H1 (cell line): Measurements from ENCODE around the gene EXD3. TPM values are rescaled to one million over a fixed set of nuclear protein-coding genes. Genes with fewer than 3 reads are reported as not detected.
A peak's percentile ranks its signal among the peaks of the same experiment; 100 is the strongest.

Source experiments
- CTCF ChIA-PET: fragments of 300-600 bp; sonication (Branson Sonifier 250); formaldehyde crosslinking; loops from one replicate; lab custom pipeline; 2021; ENCODE audit not compliant: partially characterized antibody; lab: Charles Lee
- POLR2A ChIA-PET: fragments of 300-600 bp; sonication (Branson Sonifier 250); formaldehyde crosslinking; loops from one replicate; lab custom pipeline; 2021; ENCODE audit warnings: inconsistent platforms; ENCODE audit not compliant: partially characterized antibody; lab: Charles Lee
- DNase-seq, 2 experiments: peaks; one replicate each; pipeline versions ENCODE4 v3.0.0 to v3.0.0-alpha.2; 2010 to 2022; ENCODE audit warnings: low spot score in 2 of 2, low read depth in 1 of 2, mixed read lengths in 1 of 2
- FAIRE-seq: peaks from 2 replicates; lab custom pipeline; 2011; peaks lifted over from hg19 to GRCh38; lab: Jason Lieb, UNC
- H2AFZ ChIP-seq: 2 replicates; pipeline ENCODE4 v1.8.1; 2012; ENCODE audit warnings: low read length, inconsistent platforms
- H2AK5ac ChIP-seq: 2 replicates; pipeline ENCODE4 v1.6.1; 2013; ENCODE audit warnings: low read depth, low read length
- H2BK120ac ChIP-seq: replicated peaks from 2 replicates; pipeline ENCODE3; 2013; ENCODE audit warnings: low read depth, low read length, inconsistent platforms
- H2BK12ac ChIP-seq: 2 replicates; pipeline ENCODE4 v1.6.1; 2013; ENCODE audit warnings: low read depth, low read length
- H2BK15ac ChIP-seq: 2 replicates; pipeline ENCODE4 v1.6.1; 2013; ENCODE audit warnings: low read length
- H2BK20ac ChIP-seq: 2 replicates; pipeline ENCODE4 v1.6.1; 2013; ENCODE audit warnings: low read length
- H2BK5ac ChIP-seq: 2 replicates; pipeline ENCODE4 v1.6.1; 2013; ENCODE audit warnings: low read depth, low read length
- H3K14ac ChIP-seq: 2 replicates; pipeline ENCODE4 v1.6.1; 2013; ENCODE audit warnings: inconsistent platforms; ENCODE audit not compliant: insufficient read length
- H3K18ac ChIP-seq: 2 replicates; pipeline ENCODE4 v1.6.1; 2013; ENCODE audit warnings: low read length; ENCODE audit errors: extremely low read depth
- H3K23ac ChIP-seq: 2 replicates; pipeline ENCODE4 v1.6.1; 2013; ENCODE audit warnings: inconsistent platforms; ENCODE audit not compliant: insufficient read length
- H3K23me2 ChIP-seq: 2 replicates; pipeline ENCODE4 v1.6.1; 2013; ENCODE audit warnings: low read depth, low read length
- H3K27ac ChIP-seq: 2 replicates; pipeline ENCODE4 v1.6.1; 2011; ENCODE audit warnings: low read depth, low read length, inconsistent platforms
- H3K27me3 ChIP-seq, 4 experiments: replicated peaks in 1 of 4; 1 replicate in 1 of 4; 2 replicates in 3 of 4; pipeline versions ENCODE4 v1.6.1 to v1.8.1; 2011 to 2013; ENCODE audit warnings: low read length in 3 of 4, mild to moderate bottlenecking in 3 of 4, inconsistent platforms in 2 of 4, mixed read lengths in 2 of 4, moderate library complexity in 1 of 4; ENCODE audit not compliant: control insufficient read depth in 3 of 4, insufficient read depth in 3 of 4; ENCODE audit errors: extremely low read depth in 1 of 4
- H3K36me3 ChIP-seq, 4 experiments: 2 replicates each; pipeline versions ENCODE4 v1.6.1 to v1.8.1; 2011 to 2013; ENCODE audit warnings: mild to moderate bottlenecking in 4 of 4, low read length in 3 of 4, moderate library complexity in 2 of 4, control low read depth in 1 of 4, inconsistent platforms in 1 of 4; ENCODE audit not compliant: insufficient read depth in 4 of 4, control insufficient read depth in 2 of 4
- H3K4ac ChIP-seq: replicated peaks from 2 replicates; pipeline ENCODE3; 2013; ENCODE audit warnings: low read length, low read depth, mixed read lengths, inconsistent platforms; ENCODE audit not compliant: insufficient read length
- H3K4me1 ChIP-seq, 4 experiments: replicated peaks in 1 of 4; 1 replicate in 1 of 4; 2 replicates in 3 of 4; pipeline versions ENCODE4 v1.6.1 to v1.8.1; 2011 to 2013; ENCODE audit warnings: low read length in 3 of 4, inconsistent platforms in 2 of 4, mixed read lengths in 1 of 4; ENCODE audit not compliant: insufficient read depth in 4 of 4, control insufficient read depth in 3 of 4
- H3K4me2 ChIP-seq, 2 experiments: 2 replicates each; pipeline versions ENCODE4 v1.6.1 to v1.8.1; 2011 to 2013; ENCODE audit warnings: low read depth in 2 of 2, low read length in 2 of 2, control low read depth in 1 of 2, inconsistent platforms in 1 of 2, mild to moderate bottlenecking in 1 of 2; ENCODE audit not compliant: insufficient read depth in 1 of 2
- H3K4me3 ChIP-seq, 4 experiments: fragments of 200-600, 300-600 bp in 1 of 4; sonication (generic), shearing (Covaris generic), sonication (Bioruptor Twin) in 1 of 4; 2 replicates each; pipeline versions ENCODE4 v1.5.1 to v1.8.1; 2011 to 2016; ENCODE audit warnings: low read length in 4 of 4, low read depth in 3 of 4, control low read depth in 2 of 4, inconsistent platforms in 2 of 4, mild to moderate bottlenecking in 2 of 4, mixed read lengths in 1 of 4, moderate library complexity in 1 of 4; ENCODE audit not compliant: insufficient read depth in 2 of 4; ENCODE audit errors: extremely low read depth in 1 of 4
- H3K56ac ChIP-seq: replicated peaks from 2 replicates; pipeline ENCODE3; 2013; ENCODE audit warnings: low read depth, mild to moderate bottlenecking, mixed read lengths, low read length, inconsistent platforms; ENCODE audit not compliant: insufficient read length
- H3K79me1 ChIP-seq: 2 replicates; pipeline ENCODE4 v1.6.1; 2013; ENCODE audit warnings: low read depth, low read length, control low read depth
- H3K79me2 ChIP-seq, 2 experiments: 2 replicates each; pipeline versions ENCODE4 v1.6.1 to v1.8.1; 2012 to 2013; ENCODE audit warnings: low read length in 2 of 2, mild to moderate bottlenecking in 2 of 2, inconsistent platforms in 1 of 2; ENCODE audit not compliant: insufficient read depth in 2 of 2, control insufficient read depth in 1 of 2
- H3K9ac ChIP-seq, 4 experiments: replicated peaks in 1 of 4; 1 replicate in 1 of 4; 2 replicates in 3 of 4; pipeline versions ENCODE4 v1.6.1 to v1.8.1; 2011 to 2013; ENCODE audit warnings: low read depth in 3 of 4, low read length in 3 of 4, control low read depth in 2 of 4, mild to moderate bottlenecking in 2 of 4, moderate library complexity in 2 of 4, inconsistent platforms in 1 of 4; ENCODE audit errors: extremely low read depth in 1 of 4
- H3K9me3 ChIP-seq, 2 experiments: 2 replicates each; pipeline versions ENCODE4 v1.6.1 to v1.8.1; 2012 to 2013; ENCODE audit warnings: mild to moderate bottlenecking in 2 of 2, moderate library complexity in 2 of 2, control low read depth in 1 of 2, inconsistent platforms in 1 of 2, low read depth in 1 of 2, low read length in 1 of 2, mixed read lengths in 1 of 2; ENCODE audit not compliant: insufficient read depth in 2 of 2
- H4K20me1 ChIP-seq, 2 experiments: replicated peaks in 1 of 2; 2 replicates each; pipeline versions ENCODE3 to v1.8.1; 2011 to 2013; ENCODE audit warnings: inconsistent platforms in 2 of 2, low read length in 2 of 2, mild to moderate bottlenecking in 1 of 2; ENCODE audit not compliant: insufficient read depth in 2 of 2, control insufficient read depth in 1 of 2
- H4K5ac ChIP-seq: 2 replicates; pipeline ENCODE4 v1.6.1; 2013; ENCODE audit warnings: low read length, low read depth, mixed read lengths, inconsistent platforms; ENCODE audit not compliant: insufficient read length
- H4K8ac ChIP-seq: 2 replicates; pipeline ENCODE4 v1.8.0; 2013; ENCODE audit warnings: mild to moderate bottlenecking, moderate library complexity, low read length, inconsistent platforms; ENCODE audit not compliant: insufficient read depth; ENCODE audit errors: extremely low read depth
- H4K91ac ChIP-seq: replicated peaks from 2 replicates; pipeline ENCODE3; 2013; ENCODE audit warnings: low read length, mixed read lengths, inconsistent platforms; ENCODE audit not compliant: insufficient read length
- HDAC2 ChIP-seq, 2 experiments: fragments of 300-600 bp in 1 of 2; sonication (generic) in 1 of 2; IDR thresholded peaks; 2 replicates each; pipeline ENCODE4 v1.6.1; 2011 to 2012; ENCODE audit warnings: low read depth in 2 of 2, low read length in 2 of 2, mild to moderate bottlenecking in 2 of 2, moderate library complexity in 2 of 2, borderline replicate concordance in 1 of 2, inconsistent platforms in 1 of 2
- JUND ChIP-seq: IDR thresholded peaks from 2 replicates; pipeline ENCODE4 v1.6.1; 2011; ENCODE audit warnings: mild to moderate bottlenecking, improper control_type of control experiment, low read length
- KDM4A ChIP-seq: IDR thresholded peaks from one replicate; pipeline ENCODE4 v1.7.1; 2012; ENCODE audit warnings: low read depth, mild to moderate bottlenecking, moderate library complexity, low read length, inconsistent platforms; ENCODE audit not compliant: severe bottlenecking
- PHF8 ChIP-seq: fragments of 200-600 bp; sonication (generic); conservative IDR thresholded peaks from 2 replicates; pipeline ENCODE4 v1.7.1; 2012; ENCODE audit warnings: low read depth, mild to moderate bottlenecking, inconsistent platforms, low read length, moderate library complexity
- POLR2A ChIP-seq, 2 experiments: IDR thresholded peaks; 1 replicate in 1 of 2; 2 replicates in 1 of 2; pipeline ENCODE4 v1.6.1; 2011; ENCODE audit warnings: low read depth in 2 of 2, low read length in 2 of 2, mild to moderate bottlenecking in 2 of 2; ENCODE audit errors: control extremely low read depth in 1 of 2
- RNF2 ChIP-seq: fragments of 200-900, 300-1000 bp; sonication (generic); IDR thresholded peaks from 2 replicates; pipeline ENCODE4 v1.7.1; 2016; ENCODE audit warnings: borderline replicate concordance, low read depth, mild to moderate bottlenecking, antibody characterized with exemption, low read length; ENCODE audit not compliant: poor library complexity, severe bottlenecking; ENCODE audit errors: missing control alignments
- SP1 ChIP-seq: IDR thresholded peaks from 2 replicates; pipeline ENCODE4 v1.6.1; 2011; ENCODE audit warnings: low read depth, low read length
- WGBS, 2 experiments: shearing (Covaris generic) in 1 of 2; methylation state at CpG; one replicate each; pipeline versions ENCODE4 v1.1.6 to v1.1.7; 2013 to 2015; ENCODE audit warnings: low lambda C conversion rate in 2 of 2, mixed read lengths in 2 of 2, inconsistent platforms in 1 of 2, low coverage in 1 of 2, missing lambda C conversion rate in 1 of 2; ENCODE audit not compliant: insufficient replicate concordance in 2 of 2, insufficient coverage in 1 of 2, insufficient read length in 1 of 2; ENCODE audit errors: extremely low coverage in 1 of 2, missing lambda C conversion rate in 1 of 2; 5-methylcytosine and 5-hydroxymethylcytosine counted together
- polyA plus RNA-seq, 7 experiments: library from polyadenylated mRNA; depleted of rRNA in 3 of 7; stranded (reverse) in 5 of 7; unstranded in 2 of 7; fragments of >200 nt in 5 of 7; fragments of 200-250 nt in 2 of 7; gene quantifications; 1 replicate in 5 of 7; 2 replicates in 1 of 7; 4 replicates in 1 of 7; pipeline versions ENCODE4 v1.2.1 to v1.2.3, GENCODE V29; 2011 to 2013; ENCODE audit warnings: missing spikeins in 2 of 7, mixed read lengths in 2 of 7
- total RNA-seq: library from RNA; stranded (reverse); fragmentation: NEBNext Ultra II Directional; extraction: Animal tissue kit (Norgen Biotek cat#: 25700); gene quantifications from 2 replicates; pipeline ENCODE4 v1.2.1, GENCODE V29; 2021
- TF ChIP-seq, protein P1 (sequence below): IDR thresholded peaks from 2 replicates; pipeline ENCODE4 v1.6.1; 2011; ENCODE audit warnings: low read length, improper control_type of control experiment
- TF ChIP-seq, protein P2 (sequence below): IDR thresholded peaks from 2 replicates; pipeline ENCODE4 v1.6.1; 2012; ENCODE audit warnings: inconsistent platforms

Gene EXD3
- total and polyA plus RNA-seq, 2 of the 8 experiments (the other 6 are each of a cell fraction or from before 2014, with no cell fraction given), result 7.2 to 9.4 TPM

DNA sequence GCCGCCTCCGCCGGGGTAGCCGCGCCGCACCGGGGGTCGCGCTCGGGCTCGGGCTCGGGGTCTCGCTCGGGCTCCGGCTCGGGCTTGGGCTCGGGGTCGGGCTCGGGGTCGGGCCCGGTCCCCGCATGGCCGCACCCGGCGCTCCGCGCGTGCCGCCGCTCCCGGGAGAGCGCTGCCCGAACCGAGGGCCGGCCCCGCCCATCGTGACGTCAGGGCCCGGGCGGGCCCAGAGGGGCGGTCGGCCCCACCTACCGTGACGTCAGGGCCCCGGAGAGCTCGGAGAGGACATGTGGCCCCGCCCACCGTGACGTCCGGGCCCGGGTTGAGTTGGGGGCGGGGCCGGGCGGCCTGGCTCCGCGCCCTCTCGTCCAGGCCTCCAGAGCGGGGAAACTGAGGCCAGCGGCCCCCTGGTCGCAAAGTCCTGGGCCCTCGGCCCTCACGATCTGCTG lies 36.2 kb upstream of the EXD3 start, which contains the start of gene NSMF:
Gene NSMF, minus strand, starts transcription at position 183 of the 449 bp plus-strand sequence. CDS start 232 bp downstream, outside the sequence.
- Histone ChIP-seq H2BK120ac (no peak within 1 kb of the TSS), H3K18ac (peak within 1 kb of the TSS; percentile 78), H3K36me3 (peaks cover 0 to 14% (median 7%) of the 10 kb centered on the region in 4 experiments; a peak in 6 of 8 replicates), H3K27ac (no peak within 1 kb of the TSS), H3K23me2 (peaks cover 11% of the 10 kb centered on the region; the same call in 1 of the 2 replicates), H2BK5ac (no peak within 1 kb of the TSS), H2AK5ac (no peak within 1 kb of the TSS), H2BK12ac (peak within 1 kb of the TSS; percentile 39; the same call in 1 of the 2 replicates), H4K91ac (no peak within 1 kb of the TSS), H3K79me1 (peaks cover 3% of the 10 kb centered on the region; the same call in 1 of the 2 replicates), H4K20me1 (peaks cover 0 to 10% of the 10 kb centered on the region in 2 experiments), H3K9ac (peak within 1 kb of the TSS in 3 of 4 experiments; percentile 24 to 70 (median 45); a peak in 4 of 7 replicates), H3K4me2 (peak within 1 kb of the TSS; percentile 75 to 93), H3K23ac (no peak within 1 kb of the TSS), H3K14ac (no peak within 1 kb of the TSS), H3K56ac (no peak within 1 kb of the TSS), H4K8ac (peak within 1 kb of the TSS; percentile 79; the same call in 1 of the 2 replicates), H3K9me3 (no peaks in the 10 kb centered on the region; a peak in 1 of 4 replicates), H3K4me1 (peaks cover 0 to 28% (median 18%) of the 10 kb centered on the region in 4 experiments; a peak in 6 of 7 replicates), H2AFZ (no peak within 1 kb of the TSS; the same call in 1 of the 2 replicates), H4K5ac (no peak within 1 kb of the TSS), H3K4ac (no peak within 1 kb of the TSS), H3K27me3 (peaks cover 0 to 19% (median 13%) of the 10 kb centered on the region in 4 experiments; a peak in 5 of 7 replicates), H2BK15ac (peak within 1 kb of the TSS; percentile 72; the same call in 1 of the 2 replicates), H3K4me3 (peak within 1 kb of the TSS; percentile 43 to 89 (median 54)), H3K79me2 (no peaks in the 10 kb centered on the region; a peak in 1 of 4 replicates), H2BK20ac (no peak within 1 kb of the TSS)
- ChIA-PET POLR2A (no interaction called here), CTCF (interaction anchor here (0.7 kb wide), 1 partner anchor 13 kb away, joined by 3 read pairs; no protein-coding TSS in a partner anchor)
- DNase-seq (peak; percentile 47 to 97), FAIRE-seq (no peak)
- 1% methylated on average over 22 of the region's 62 CpGs; no CpG with 5 or more reads in 1 of the 2 experiments for WGBS, 2 experiments
- TF ChIP-seq PHF8, result 0 out of 2 replicates have a peak, but pooled peaks have one; percentile 28
- peak; percentile 41 for TF ChIP-seq KDM4A
- no peak for TF ChIP-seq RNF2
- TF ChIP-seq, protein P1, sequence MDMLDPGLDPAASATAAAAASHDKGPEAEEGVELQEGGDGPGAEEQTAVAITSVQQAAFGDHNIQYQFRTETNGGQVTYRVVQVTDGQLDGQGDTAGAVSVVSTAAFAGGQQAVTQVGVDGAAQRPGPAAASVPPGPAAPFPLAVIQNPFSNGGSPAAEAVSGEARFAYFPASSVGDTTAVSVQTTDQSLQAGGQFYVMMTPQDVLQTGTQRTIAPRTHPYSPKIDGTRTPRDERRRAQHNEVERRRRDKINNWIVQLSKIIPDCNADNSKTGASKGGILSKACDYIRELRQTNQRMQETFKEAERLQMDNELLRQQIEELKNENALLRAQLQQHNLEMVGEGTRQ, result peak; percentile 24; the same call in 1 of the 2 replicates
- peak in 1 of 2 experiments; percentile 68; a peak in 2 of 3 replicates for TF ChIP-seq POLR2A (IDR thresholded peaks at IDR 0.05; ENCODE audit: control extremely low read depth in 1 of 2, low read depth in 2 of 2, low read length in 2 of 2)
- TF ChIP-seq SP1, result peak; percentile 50; the same call in 1 of the 2 replicates
- TF ChIP-seq JUND, result peak; percentile 20; the same call in 1 of the 2 replicates
- no peak for TF ChIP-seq HDAC2 (IDR thresholded peaks at IDR 0.05; ENCODE audit: borderline replicate concordance in 1 of 2, low read depth in 2 of 2, low read length in 2 of 2)
- TF ChIP-seq, protein P2, sequence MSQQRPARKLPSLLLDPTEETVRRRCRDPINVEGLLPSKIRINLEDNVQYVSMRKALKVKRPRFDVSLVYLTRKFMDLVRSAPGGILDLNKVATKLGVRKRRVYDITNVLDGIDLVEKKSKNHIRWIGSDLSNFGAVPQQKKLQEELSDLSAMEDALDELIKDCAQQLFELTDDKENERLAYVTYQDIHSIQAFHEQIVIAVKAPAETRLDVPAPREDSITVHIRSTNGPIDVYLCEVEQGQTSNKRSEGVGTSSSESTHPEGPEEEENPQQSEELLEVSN, result no peak
